Nephron (organoid): ENCODE results near the gene RALGAPA2.
A peak's percentile ranks its signal among the peaks of the same experiment; 100 is the strongest.

ENCODE experiments used
- H3K27ac Mint-ChIP-seq, 3 experiments: 2 replicates each; pipeline ENCODE4 v1.8.0; 2020; ENCODE audit warnings: mixed read lengths in 3 of 3, mild to moderate bottlenecking in 2 of 3, moderate library complexity in 1 of 3
- H3K27me3 Mint-ChIP-seq: 2 replicates; pipeline ENCODE4 v1.8.0; 2021; ENCODE audit warnings: low read depth, mild to moderate bottlenecking, moderate library complexity, mixed read lengths
- H3K36me3 Mint-ChIP-seq: 2 replicates; pipeline ENCODE4 v1.8.0; 2020; ENCODE audit warnings: low read depth, mixed read lengths
- H3K4me1 Mint-ChIP-seq: 2 replicates; pipeline ENCODE4 v1.8.0; 2020; ENCODE audit warnings: mixed read lengths
- H3K4me3 Mint-ChIP-seq, 3 experiments: 2 replicates each; pipeline ENCODE4 v1.8.0; 2020; ENCODE audit warnings: mild to moderate bottlenecking in 3 of 3, mixed read lengths in 3 of 3, moderate library complexity in 2 of 3
- H3K9me3 Mint-ChIP-seq: 2 replicates; pipeline ENCODE4 v1.8.0; 2020; ENCODE audit warnings: mixed read lengths
- CTCF ChIP-seq, 3 experiments: fragments of 200-600 bp; sonication (generic); IDR thresholded peaks; one replicate each; pipeline ENCODE4 v1.5.0; 2021; ENCODE audit warnings: antibody characterized with exemption in 3 of 3; ENCODE audit not compliant: unreplicated experiment in 3 of 3

RALGAPA2 gene

GRCh38 chr20:20562507-20562906, 149.9 kb downstream of the RALGAPA2 start:
- no peaks in the 10 kb centered on the region for H3K9me3 Mint-ChIP-seq
- peaks cover 26% of the 10 kb centered on the region for H3K4me1 Mint-ChIP-seq
- peaks cover 5% of the 10 kb centered on the region for H3K36me3 Mint-ChIP-seq
- no peak overlapping the region for H3K4me3 Mint-ChIP-seq
- H3K27ac Mint-ChIP-seq, result peak overlapping the region in 1 of 3 experiments; percentile 38
- no peaks in the 10 kb centered on the region for H3K27me3 Mint-ChIP-seq
- no peak for TF ChIP-seq CTCF (IDR thresholded peaks at IDR 0.05; ENCODE audit: unreplicated experiment in 3 of 3)

- Mint-ChIP-seq H3K27ac (peak overlapping the region in 2 of 3 experiments; percentile 1 to 38), H3K4me1 (peaks cover 26% of the 10 kb centered on the region), H3K36me3 (peaks cover 5% of the 10 kb centered on the region), H3K4me3 (no peak overlapping the region), H3K9me3 (no peaks in the 10 kb centered on the region), H3K27me3 (no peaks in the 10 kb centered on the region)
- no peak for TF ChIP-seq CTCF (IDR thresholded peaks at IDR 0.05; ENCODE audit: unreplicated experiment in 3 of 3)
Observed at GRCh38 chr20:20561841-20562240, 150.6 kb downstream of the RALGAPA2 start.

GRCh38 chr20:20561172-20561571, 151.3 kb downstream of the RALGAPA2 start:
- peaks cover 26% of the 10 kb centered on the region for H3K4me1 Mint-ChIP-seq
- no peak overlapping the region for H3K4me3 Mint-ChIP-seq
- no peaks in the 10 kb centered on the region for H3K9me3 Mint-ChIP-seq
- peak overlapping the region in 1 of 3 experiments; percentile 38 for H3K27ac Mint-ChIP-seq
- no peak for TF ChIP-seq CTCF (IDR thresholded peaks at IDR 0.05; ENCODE audit: unreplicated experiment in 3 of 3)
- peaks cover 6% of the 10 kb centered on the region for H3K36me3 Mint-ChIP-seq
- H3K27me3 Mint-ChIP-seq, result no peaks in the 10 kb centered on the region

DNA sequence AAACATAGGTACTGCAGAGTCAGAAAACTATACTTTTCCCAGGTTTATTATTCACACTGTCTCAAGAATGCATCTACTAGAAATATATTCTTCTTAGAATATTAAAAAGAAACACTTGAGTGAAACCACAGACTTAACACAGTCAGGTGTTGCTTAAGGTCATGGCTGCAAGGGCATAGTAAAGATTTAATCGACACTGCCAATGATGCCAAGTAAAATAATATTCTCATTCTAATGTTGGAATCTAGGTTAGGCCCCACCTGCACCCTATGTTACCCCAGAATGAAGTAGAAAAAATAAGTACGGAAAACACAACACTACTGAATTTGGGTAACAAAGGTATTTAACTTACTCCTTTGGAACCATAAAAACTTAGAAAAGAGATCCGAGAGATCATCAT, 155.0 kb downstream of the RALGAPA2 start:
- H3K27me3 Mint-ChIP-seq, result no peaks in the 10 kb centered on the region
- TF ChIP-seq CTCF (IDR thresholded peaks at IDR 0.05; ENCODE audit: unreplicated experiment in 3 of 3), result no peak
- H3K36me3 Mint-ChIP-seq, result peaks cover 23% of the 10 kb centered on the region
- H3K9me3 Mint-ChIP-seq, result peaks cover 5% of the 10 kb centered on the region
- H3K27ac Mint-ChIP-seq, result no peak overlapping the region
- no peak overlapping the region for H3K4me3 Mint-ChIP-seq
- peaks cover 14% of the 10 kb centered on the region for H3K4me1 Mint-ChIP-seq

DNA sequence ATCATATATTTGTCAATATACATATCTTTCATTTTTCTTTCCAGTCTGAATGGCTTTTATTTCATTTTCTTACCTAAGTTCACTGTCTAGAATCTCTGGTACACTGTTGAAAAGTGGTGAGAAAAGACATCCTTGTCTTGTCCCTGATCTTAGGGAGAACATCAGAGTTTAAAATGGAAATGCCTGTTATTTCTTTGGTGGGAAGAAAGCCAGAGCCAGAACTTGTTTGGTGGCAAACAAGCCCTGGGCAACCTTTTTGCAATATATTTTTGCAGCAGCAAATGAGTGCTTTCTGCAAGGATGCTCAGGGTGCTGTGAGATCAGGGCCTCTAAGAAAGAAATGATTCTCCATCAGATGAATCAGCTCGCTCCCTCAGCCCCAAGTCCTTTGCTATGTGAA, 156.6 kb downstream of the RALGAPA2 start:
- no peak overlapping the region for H3K27ac Mint-ChIP-seq
- peaks cover 5% of the 10 kb centered on the region for H3K9me3 Mint-ChIP-seq
- H3K27me3 Mint-ChIP-seq, result no peaks in the 10 kb centered on the region
- peaks cover 23% of the 10 kb centered on the region for H3K36me3 Mint-ChIP-seq
- H3K4me3 Mint-ChIP-seq, result no peak overlapping the region
- peaks cover 6% of the 10 kb centered on the region for H3K4me1 Mint-ChIP-seq
- TF ChIP-seq CTCF (IDR thresholded peaks at IDR 0.05; ENCODE audit: unreplicated experiment in 3 of 3), result no peak

DNA sequence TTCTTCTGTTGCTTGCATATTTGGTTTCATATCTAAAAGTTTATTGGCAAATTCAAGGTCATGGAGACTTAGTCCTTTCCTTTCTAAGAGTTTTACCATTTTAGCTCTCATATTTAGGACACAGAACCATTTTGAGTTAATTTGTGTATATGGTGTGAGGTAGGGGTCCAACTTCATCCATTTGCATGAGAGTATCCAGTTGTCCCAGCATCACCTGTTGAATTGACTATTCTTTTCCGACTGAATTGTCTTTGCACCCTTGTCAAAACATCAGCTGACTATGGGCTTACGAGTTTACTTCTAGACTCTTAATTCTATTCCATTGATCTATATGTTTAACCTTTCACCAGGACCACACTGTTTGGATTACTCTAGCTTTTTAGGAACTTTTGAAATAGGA, 157.5 kb downstream of the RALGAPA2 start:
- TF ChIP-seq CTCF (IDR thresholded peaks at IDR 0.05; ENCODE audit: unreplicated experiment in 3 of 3), result no peak
- peaks cover 5% of the 10 kb centered on the region for H3K9me3 Mint-ChIP-seq

More for the DNA sequence above, 157.5 kb downstream of the RALGAPA2 start:
- Mint-ChIP-seq H3K4me1 (peaks cover 6% of the 10 kb centered on the region), H3K36me3 (peaks cover 23% of the 10 kb centered on the region), H3K4me3 (no peak overlapping the region), H3K27me3 (no peaks in the 10 kb centered on the region), H3K27ac (no peak overlapping the region)
